Mucosa of rectum (tissue), 2 donors: ENCODE data around the gene GMEB2.

Source experiments
- H3K27ac ChIP-seq, 2 donors: one replicate each; pipeline ENCODE4 v1.7.0; 2013; ENCODE audit warnings: inconsistent platforms in 2 of 2, low read depth in 2 of 2, low read length in 2 of 2
- H3K27me3 ChIP-seq, 2 donors: one replicate each; pipeline ENCODE4 v1.7.0; 2013; ENCODE audit warnings: low read length in 2 of 2; ENCODE audit not compliant: control insufficient read depth in 2 of 2, insufficient read depth in 2 of 2
- H3K36me3 ChIP-seq, 2 donors: one replicate each; pipeline ENCODE4 v1.7.0; 2013; ENCODE audit warnings: low read length in 2 of 2; ENCODE audit not compliant: control insufficient read depth in 2 of 2, insufficient read depth in 2 of 2
- H3K4me1 ChIP-seq, 2 donors: one replicate each; pipeline ENCODE4 v1.7.0; 2013; ENCODE audit warnings: low read length in 2 of 2, mild to moderate bottlenecking in 1 of 2; ENCODE audit not compliant: control insufficient read depth in 2 of 2, insufficient read depth in 2 of 2
- H3K4me3 ChIP-seq, 2 donors: one replicate each; pipeline ENCODE4 v1.7.0; 2013; ENCODE audit warnings: low read length in 2 of 2
- H3K9ac ChIP-seq, 2 donors: one replicate each; pipeline ENCODE4 v1.7.0; 2013; ENCODE audit warnings: low read length in 2 of 2, low read depth in 1 of 2, mild to moderate bottlenecking in 1 of 2
- H3K9me3 ChIP-seq, 2 donors: one replicate each; pipeline ENCODE4 v1.7.0; 2013; ENCODE audit warnings: low read length in 2 of 2; ENCODE audit not compliant: control insufficient read depth in 2 of 2
- donor health status: healthy.
- donor health status: Normal muscosa, but diverticular disease.

Gene GMEB2

GRCh38 chr20:63598479-63599395 lies 28.2 kb downstream of the GMEB2 start:
- Histone ChIP-seq H3K9ac (no peak overlapping the region), H3K27me3 (no peaks in the 10 kb centered on the region), H3K27ac (no peak overlapping the region), H3K9me3 (no peaks in the 10 kb centered on the region), H3K36me3 (peaks cover 32 to 54% of the 10 kb centered on the region in 2 donors), H3K4me1 (no peaks in the 10 kb centered on the region), H3K4me3 (no peak overlapping the region)

DNA sequence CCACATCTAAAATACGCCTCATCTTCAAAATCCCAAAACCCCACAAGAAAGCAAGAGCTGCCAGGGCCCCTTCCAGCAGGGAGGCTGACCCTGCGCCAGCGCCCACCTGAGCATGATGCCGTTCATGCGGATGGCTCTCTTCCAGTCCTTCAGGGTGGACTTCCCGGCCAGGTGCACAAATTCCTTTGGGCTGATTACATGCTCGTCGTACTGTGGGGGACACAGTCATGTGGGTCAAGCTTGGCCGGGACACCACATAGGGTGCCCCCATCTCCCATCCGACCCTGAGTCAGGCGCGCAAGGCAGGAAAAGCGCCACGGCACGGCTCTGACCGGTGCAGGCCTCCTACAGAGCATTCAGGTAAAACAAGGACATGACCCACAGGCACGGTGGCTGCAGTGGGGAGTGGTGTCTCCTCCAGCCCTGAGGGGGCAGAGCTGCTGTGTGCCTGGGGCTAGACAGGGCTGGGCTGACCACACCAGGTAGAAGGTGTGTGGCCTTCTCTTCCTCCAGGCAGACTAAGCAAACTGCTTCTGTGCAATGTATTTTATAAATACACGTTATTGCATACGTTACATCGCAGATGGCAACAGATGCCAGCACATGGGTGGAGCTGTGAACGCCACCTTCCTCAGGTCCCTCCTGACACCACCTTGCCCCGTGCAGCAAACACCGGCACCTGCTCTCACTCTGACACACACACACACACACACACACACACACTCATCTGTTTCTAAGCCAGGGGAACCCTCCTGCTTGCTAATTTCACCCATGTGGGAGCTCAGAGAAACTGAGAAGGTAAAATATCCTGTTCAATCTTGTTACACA lies 29.0 kb downstream of the GMEB2 start:
- no peak overlapping the region for H3K4me3 ChIP-seq
- H3K9me3 ChIP-seq: no peaks in the 10 kb centered on the region
- H3K9ac ChIP-seq: no peak overlapping the region
- H3K27me3 ChIP-seq: no peaks in the 10 kb centered on the region
- H3K4me1 ChIP-seq: no peaks in the 10 kb centered on the region
- no peak overlapping the region for H3K27ac ChIP-seq
- peaks cover 31 to 55% of the 10 kb centered on the region in 2 donors for H3K36me3 ChIP-seq

DNA sequence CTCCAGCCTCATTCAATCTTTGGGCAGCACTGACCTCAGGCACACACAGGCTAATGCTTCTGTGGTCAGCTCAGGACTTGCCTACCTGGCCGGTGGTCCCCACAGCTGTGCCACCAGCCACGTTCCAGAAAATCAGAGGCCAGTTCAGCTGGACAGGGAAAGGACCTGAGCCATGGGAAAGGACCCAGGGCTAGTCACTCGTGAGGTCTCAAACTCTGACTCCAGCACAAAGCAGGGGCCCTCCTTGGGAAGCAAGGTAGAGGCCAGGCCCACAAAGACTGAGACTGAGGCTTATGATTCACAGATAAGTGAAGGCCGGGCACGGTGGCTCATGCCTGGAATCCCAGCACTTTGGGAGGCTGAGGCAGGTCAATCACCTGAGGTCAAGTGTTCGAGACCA lies 30.5 kb downstream of the GMEB2 start:
- Histone ChIP-seq H3K4me1 (no peaks in the 10 kb centered on the region), H3K36me3 (peaks cover 29 to 57% of the 10 kb centered on the region in 2 donors)

DNA sequence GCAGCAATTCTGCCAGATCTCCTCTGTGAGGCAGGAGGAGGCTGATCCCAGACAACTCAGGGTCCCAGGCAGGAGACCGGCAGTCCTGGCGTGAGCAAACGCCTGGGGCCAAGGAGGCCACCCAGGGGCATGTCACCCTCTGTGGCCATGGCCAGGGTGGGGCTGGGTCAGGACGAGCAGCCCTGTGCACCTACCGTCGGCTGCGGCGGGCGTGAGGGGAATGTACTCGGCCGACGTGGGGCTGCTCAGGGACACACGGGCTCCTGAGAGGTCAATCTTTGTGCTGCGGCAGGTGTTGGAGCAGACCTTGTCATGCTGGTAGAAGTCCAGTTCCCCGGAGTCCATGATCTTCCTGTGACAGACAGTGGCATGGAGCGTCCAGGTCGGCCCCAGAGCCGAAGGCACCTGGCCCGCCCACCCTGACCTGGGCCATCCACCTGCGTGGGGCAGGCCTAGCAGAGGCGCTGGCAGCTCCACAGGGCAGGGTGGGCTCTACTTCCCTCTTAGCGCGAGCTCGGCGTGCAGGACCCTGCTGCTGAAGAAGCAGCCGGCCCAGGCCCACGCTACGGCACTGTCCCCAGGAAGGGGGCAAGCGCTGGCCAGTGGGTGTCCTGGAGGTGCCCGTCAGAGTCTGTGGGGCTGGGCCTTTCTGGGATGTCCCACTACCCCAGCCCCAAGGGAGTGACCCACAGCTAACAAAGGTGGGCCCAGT lies 31.3 kb downstream of the GMEB2 start:
- Histone ChIP-seq H3K27me3 (no peaks in the 10 kb centered on the region), H3K36me3 (peaks cover 31 to 55% of the 10 kb centered on the region in 2 donors)

More for the DNA sequence above, 30.5 kb downstream of the GMEB2 start:
- no peak overlapping the region for H3K9ac ChIP-seq
- no peaks in the 10 kb centered on the region for H3K27me3 ChIP-seq
- no peak overlapping the region for H3K4me3 ChIP-seq
- H3K9me3 ChIP-seq: no peaks in the 10 kb centered on the region
- H3K27ac ChIP-seq: no peak overlapping the region

DNA sequence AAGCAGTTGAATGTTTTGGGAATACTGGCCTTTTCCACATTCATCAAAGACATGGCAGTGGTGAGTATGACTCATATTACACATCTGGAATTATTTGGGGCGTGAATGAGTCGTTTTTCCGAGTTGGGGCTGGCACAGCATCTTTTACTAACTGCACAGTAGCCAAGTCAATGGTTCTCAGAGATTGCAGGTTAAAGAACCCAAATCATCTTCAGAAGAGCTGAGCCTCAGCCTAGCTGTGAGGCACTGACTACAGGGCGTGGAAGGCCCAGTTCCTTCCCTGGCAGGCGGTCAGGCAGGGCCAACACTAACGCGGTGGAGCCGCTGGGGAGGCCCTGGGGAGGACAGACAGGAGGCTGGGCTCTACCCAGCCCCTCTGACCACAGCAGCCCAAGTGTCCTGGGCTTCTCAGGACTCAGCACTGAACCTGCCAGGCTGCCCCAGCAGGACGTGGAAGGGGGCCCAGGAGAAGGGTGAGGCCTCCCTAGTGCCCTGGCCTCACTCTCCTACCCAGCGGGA lies 32.8 kb downstream of the GMEB2 start:
- H3K36me3 ChIP-seq: peaks cover 37 to 56% of the 10 kb centered on the region in 2 donors
- H3K4me3 ChIP-seq: no peak overlapping the region
- H3K27ac ChIP-seq: no peak overlapping the region
- no peaks in the 10 kb centered on the region for H3K9me3 ChIP-seq
- H3K4me1 ChIP-seq: no peaks in the 10 kb centered on the region
- H3K27me3 ChIP-seq: no peaks in the 10 kb centered on the region
- H3K9ac ChIP-seq: no peak overlapping the region

More for the DNA sequence above, 31.3 kb downstream of the GMEB2 start:
- Histone ChIP-seq H3K9me3 (no peaks in the 10 kb centered on the region), H3K4me3 (no peak overlapping the region), H3K4me1 (no peaks in the 10 kb centered on the region), H3K9ac (no peak overlapping the region), H3K27ac (no peak overlapping the region)

DNA sequence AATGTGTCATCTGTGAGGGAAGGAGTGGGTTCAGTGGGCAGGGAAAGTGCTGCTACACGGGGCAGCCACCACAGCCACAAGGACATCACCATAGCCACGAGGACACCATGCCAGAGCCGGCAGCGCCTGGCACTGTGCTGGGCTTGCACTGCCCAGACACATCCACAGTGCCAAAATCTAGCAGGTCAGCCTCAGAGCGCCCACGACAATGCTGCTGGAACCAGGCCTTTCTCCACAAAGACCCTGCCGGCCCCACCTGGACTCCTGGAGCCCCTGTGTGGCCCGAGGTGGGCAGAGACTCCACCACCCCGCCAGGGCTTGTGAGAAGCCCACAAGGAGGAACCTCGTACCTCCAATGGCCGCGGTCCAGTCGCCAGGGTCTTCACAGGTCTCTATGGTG lies 34.2 kb downstream of the GMEB2 start:
- Histone ChIP-seq H3K4me1 (no peaks in the 10 kb centered on the region), H3K36me3 (peaks cover 25 to 53% of the 10 kb centered on the region in 2 donors), H3K27me3 (no peaks in the 10 kb centered on the region), H3K9ac (no peak overlapping the region), H3K4me3 (no peak overlapping the region), H3K27ac (no peak overlapping the region), H3K9me3 (no peaks in the 10 kb centered on the region)

- H3K36me3 ChIP-seq: peaks cover 25 to 47% of the 10 kb centered on the region in 2 donors
- no peaks in the 10 kb centered on the region for H3K27me3 ChIP-seq
- no peak overlapping the region for H3K27ac ChIP-seq
- no peak overlapping the region for H3K9ac ChIP-seq
- no peaks in the 10 kb centered on the region for H3K4me1 ChIP-seq
- no peak overlapping the region for H3K4me3 ChIP-seq
- H3K9me3 ChIP-seq: no peaks in the 10 kb centered on the region
Measured at GRCh38 chr20:63591786-63592355, 35.0 kb downstream of the GMEB2 start.

DNA sequence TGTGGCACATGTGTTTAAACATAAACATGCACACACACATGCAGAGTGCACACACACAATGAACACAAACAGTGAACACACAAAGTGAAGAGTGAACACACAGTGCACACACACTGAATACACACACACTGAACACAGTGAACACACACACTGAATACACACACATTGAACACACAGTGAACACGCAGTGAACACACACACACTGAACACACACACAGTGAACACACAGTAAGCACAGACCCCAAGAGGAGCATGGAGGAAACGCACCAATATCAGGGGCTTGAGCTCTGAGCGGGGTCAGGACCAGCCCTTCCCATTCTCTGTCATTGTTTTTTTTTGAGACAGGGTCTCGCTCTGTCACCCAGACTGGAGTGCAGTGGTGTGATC lies 35.8 kb downstream of the GMEB2 start:
- H3K27me3 ChIP-seq: no peaks in the 10 kb centered on the region
- peaks cover 25 to 45% of the 10 kb centered on the region in 2 donors for H3K36me3 ChIP-seq
- H3K27ac ChIP-seq: no peak overlapping the region

DNA sequence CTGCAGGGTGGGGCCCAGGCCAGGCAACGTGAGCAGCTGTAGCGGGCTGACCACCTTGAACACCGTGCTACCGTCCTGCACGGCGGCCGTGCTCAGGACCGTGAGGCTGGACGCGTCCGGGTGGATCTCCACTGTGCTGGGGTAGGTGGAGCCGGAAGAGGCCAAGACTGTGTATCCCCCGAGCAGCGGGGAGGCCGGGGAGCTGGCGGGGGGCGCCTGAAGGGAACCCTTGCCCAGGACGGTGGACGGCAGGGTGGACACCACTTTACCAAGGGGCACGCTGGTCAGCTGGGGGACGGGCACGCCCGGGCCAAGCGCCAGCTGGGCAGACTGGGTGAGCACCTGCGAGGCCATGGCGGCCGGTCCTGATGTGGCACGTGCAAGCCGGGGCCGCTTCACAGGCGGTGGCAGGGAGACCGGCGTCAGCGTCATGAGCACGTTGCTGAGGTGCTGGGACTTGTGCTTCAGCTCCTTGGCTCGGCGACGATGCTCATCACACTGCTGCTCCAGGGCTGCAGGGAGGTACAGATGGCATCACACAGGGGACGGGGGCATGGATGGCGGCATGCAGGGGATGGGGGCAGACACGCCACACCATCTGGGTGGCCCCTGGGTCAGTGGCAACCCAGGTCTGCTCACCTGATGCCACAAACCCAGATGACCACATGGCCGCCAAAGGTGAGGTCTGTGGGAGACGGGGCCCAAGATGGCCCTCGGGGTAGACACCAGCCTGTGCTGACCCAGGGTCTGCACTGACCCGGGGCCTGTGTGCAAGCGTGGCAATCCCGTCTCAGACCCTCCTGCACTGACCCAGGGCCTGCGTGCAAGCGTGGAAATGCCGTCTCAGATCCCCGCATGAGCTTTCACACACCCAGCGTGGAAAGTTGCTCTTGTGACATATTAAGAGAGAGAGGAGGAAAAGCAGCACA lies 36.4 kb downstream of the GMEB2 start:
- Histone ChIP-seq H3K27ac (no peak overlapping the region), H3K36me3 (peaks cover 25 to 40% of the 10 kb centered on the region in 2 donors), H3K9ac (no peak overlapping the region), H3K27me3 (no peaks in the 10 kb centered on the region), H3K4me1 (no peaks in the 10 kb centered on the region), H3K4me3 (no peak overlapping the region), H3K9me3 (no peaks in the 10 kb centered on the region)

More for the DNA sequence above, 35.8 kb downstream of the GMEB2 start:
- Histone ChIP-seq H3K4me1 (no peaks in the 10 kb centered on the region), H3K9ac (no peak overlapping the region), H3K4me3 (no peak overlapping the region), H3K9me3 (no peaks in the 10 kb centered on the region)
